Heart left ventricle (tissue), 13 donors: ENCODE data around the gene ZNF628.

Experiments
- CTCF ChIP-seq, 12 donors: fragments of 200-600 bp; sonication (generic) in 4 of 12; IDR thresholded peaks; one replicate each; pipeline versions ENCODE4 v1.5.0 to v1.8.0; 2018 to 2022; ENCODE audit warnings: antibody characterized with exemption in 12 of 12, mild to moderate bottlenecking in 5 of 12
- POLR2A ChIP-seq, 2 donors: fragments of 450-650 bp; IDR thresholded peaks; one replicate each; pipeline ENCODE4 v1.6.1; 2017; ENCODE audit warnings: antibody characterized with exemption in 2 of 2, mild to moderate bottlenecking in 2 of 2, moderate library complexity in 2 of 2
- donor health status: ischemic (EF 13 %, LVEDD 7.1; RV severe dilation, severe dysfunction).
- donor health status: DM: no; HTN: yes; CAD: no.
- donor health status: DM: no; HTN: no; CAD: no.
- donor health status: ischemic (EF 25% LVEDD 6.9; RV normal size, moderate dysfunction).
- donor health status: ischemic (EF 25% LVEDD 5.7; RV mildly dilated, moderate dysfunction).
- donor health status: ischemic (EF 35%, LVEDD 5.7; RV mildly dilated, moderate dysfunction).
- donor health status: nonischemic (EF 11% LVEDD 7.7; RV severe dilation, severe dysfunction).
- donor health status: DM: yes; HTN: yes; CAD: no.
- donor health status: PGD.
- donor health status: ischemic (EF 29% LVEDD 5.4; RV normal size, mild dysfunction).
- donor health status: nonischemic (EF 23%, LVEDD 6.1; RV moderate dilation, normal function).

- TF ChIP-seq CTCF (IDR thresholded peaks at IDR 0.05), result no peak
- no peak for TF ChIP-seq POLR2A (IDR thresholded peaks at IDR 0.05)
Observed at GRCh38 chr19:55528030-55528803, 51.8 kb downstream of the ZNF628 start.
